Heart left ventricle (tissue), 16 donors: ENCODE results near the gene PPFIA3. TPM values are rescaled to one million over a fixed set of nuclear protein-coding genes. Genes with fewer than 3 reads are reported as not detected.
"Not testable (repeated sequence)": the region's sequence is repeated elsewhere in the genome, so short reads cannot be mapped to it uniquely, and the experiment has no call there.

Experiments
- ATAC-seq, 4 donors: fragments of 200-7000 bp; cut with Tn5 transposase; one replicate each; pipeline ENCODE4 v1.9.1; 2020 to 2022; ENCODE audit warnings: moderate library complexity in 4 of 4, mild to moderate bottlenecking in 3 of 4, moderate number of reproducible peaks in 1 of 4
- DNase-seq, 5 donors: peaks; one replicate each; pipeline ENCODE4 v3.0.0-alpha.2; 2020
- H3K27ac ChIP-seq, 12 donors: fragments of 200-600 bp; sonication (generic) in 4 of 12; one replicate each; pipeline versions ENCODE4 v1.5.0 to v1.8.0; 2016 to 2022; ENCODE audit warnings: mild to moderate bottlenecking in 2 of 12
- H3K27me3 ChIP-seq, 9 donors: fragments of 200-600 bp; sonication (generic) in 2 of 9; one replicate each; pipeline versions ENCODE4 v1.5.1 to v1.8.0; 2016 to 2022; ENCODE audit warnings: mild to moderate bottlenecking in 3 of 9
- H3K36me3 ChIP-seq, 9 donors: fragments of 200-600 bp; sonication (generic) in 2 of 9; one replicate each; pipeline versions ENCODE4 v1.5.0 to v1.8.0; 2018 to 2022; ENCODE audit warnings: mild to moderate bottlenecking in 2 of 9
- H3K4me1 ChIP-seq, 12 donors: fragments of 200-600 bp; sonication (generic) in 4 of 12; one replicate each; pipeline versions ENCODE4 v1.5.0 to v1.8.0; 2016 to 2022; ENCODE audit warnings: mild to moderate bottlenecking in 3 of 12
- H3K4me3 ChIP-seq, 12 donors: fragments of 200-600 bp; sonication (generic) in 4 of 12; one replicate each; pipeline versions ENCODE4 v1.5.0 to v1.8.0; 2017 to 2022; ENCODE audit warnings: mild to moderate bottlenecking in 9 of 12, moderate library complexity in 4 of 12
- H3K9me3 ChIP-seq, 12 donors: fragments of 200-600 bp; sonication (generic) in 4 of 12; one replicate each; pipeline versions ENCODE4 v1.5.0 to v1.8.0; 2016 to 2022; ENCODE audit warnings: mild to moderate bottlenecking in 1 of 12
- POLR2A ChIP-seq, 2 donors: fragments of 450-650 bp; IDR thresholded peaks; one replicate each; pipeline ENCODE4 v1.6.1; 2017; ENCODE audit warnings: antibody characterized with exemption in 2 of 2, mild to moderate bottlenecking in 2 of 2, moderate library complexity in 2 of 2
- WGBS, 4 donors: extraction: QIAGEN DNeasy Blood & Tissue Kit in 2 of 4; methylation state at CpG; one replicate each; pipeline versions ENCODE4 v1.1.5 to v1.1.7; 2013 to 2018; 5-methylcytosine and 5-hydroxymethylcytosine counted together
- intact Hi-C, 10 donors: fragments of 100-400 bp; cut with DNase I; formaldehyde crosslinking; loops; one replicate each; pipeline versions ENCODE4 v1.11.1 to v1.14.2; 2022
- polyA plus RNA-seq, 2 donors: library from polyadenylated mRNA; stranded (reverse); fragments of 200-250 nt; gene quantifications; one replicate each; pipeline ENCODE4 v1.2.3, GENCODE V29; 2013
- total RNA-seq, 9 donors: library from RNA; depleted of rRNA in 2 of 9; stranded (reverse); fragments of >200 nt in 2 of 9; fragmentation: NEBNext Ultra II Directional in 3 of 9; extraction: Animal tissue kit (Norgen Biotek cat#: 25700) in 3 of 9; gene quantifications; one replicate each; pipeline versions ENCODE4 v1.1.0 to v1.2.4, GENCODE V29; 2016 to 2023
- TF ChIP-seq, protein P1 (sequence below), 12 donors: fragments of 200-600 bp; sonication (generic) in 4 of 12; IDR thresholded peaks; one replicate each; pipeline versions ENCODE4 v1.5.0 to v1.8.0; 2018 to 2022; ENCODE audit warnings: antibody characterized with exemption in 12 of 12, mild to moderate bottlenecking in 5 of 12
- donor health status: ischemic (EF 13 %, LVEDD 7.1; RV severe dilation, severe dysfunction).
- donor health status: healthy with polysubstance abuse.
- donor health status: DM: no; HTN: yes; CAD: no.
- donor health status: DM: no; HTN: no; CAD: no.
- donor health status: ischemic (EF 25% LVEDD 6.9; RV normal size, moderate dysfunction).
- donor health status: ischemic (EF 25% LVEDD 5.7; RV mildly dilated, moderate dysfunction).
- donor health status: healthy.
- donor health status: DM: yes; HTN: yes; CAD: no.
- donor health status: ischemic (EF 35%, LVEDD 5.7; RV mildly dilated, moderate dysfunction).
- donor health status: nonischemic (EF 11% LVEDD 7.7; RV severe dilation, severe dysfunction).
- donor health status: DM: yes; HTN: yes; CAD: no.
- donor health status: PGD.
- donor health status: ischemic (EF 29% LVEDD 5.4; RV normal size, mild dysfunction).
- donor health status: nonischemic (EF 23%, LVEDD 6.1; RV moderate dilation, normal function).

PPFIA3 gene
- total and polyA plus RNA-seq, 11 donors = 2.7 to 12.8 (median 5.1) TPM

DNA sequence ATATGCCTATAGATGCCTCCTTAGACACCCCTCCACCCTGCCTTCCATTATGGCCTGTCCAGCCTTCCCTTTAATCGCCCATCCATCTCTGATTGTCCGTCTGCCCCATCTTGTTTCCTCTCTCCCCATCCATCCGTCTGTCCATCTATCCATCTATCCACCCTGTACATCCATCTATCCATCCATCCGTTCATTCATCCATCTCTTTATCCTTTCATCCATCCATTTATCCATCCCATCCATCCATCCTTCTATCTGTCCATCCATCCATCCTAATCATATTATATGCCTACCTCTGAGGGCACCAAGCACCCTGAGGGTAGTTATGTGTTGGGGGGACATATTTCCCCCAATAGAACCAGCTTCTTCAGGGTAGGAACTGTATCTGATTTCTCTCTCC, 61.3 kb downstream of the PPFIA3 start:
- H3K27ac ChIP-seq = no peak overlapping the region
- H3K36me3 ChIP-seq = peaks cover 0 to 85% (median 51%) of the 10 kb centered on the region in 9 donors
- H3K4me1 ChIP-seq = no peaks in the 10 kb centered on the region
- WGBS, 4 donors = 92 to 96% (median 94%) methylated on average over 4 of the region's 4 CpGs
- H3K4me3 ChIP-seq = no peak overlapping the region
- DNase-seq (no peak), ATAC-seq (no peak)
- TF ChIP-seq, protein P1, sequence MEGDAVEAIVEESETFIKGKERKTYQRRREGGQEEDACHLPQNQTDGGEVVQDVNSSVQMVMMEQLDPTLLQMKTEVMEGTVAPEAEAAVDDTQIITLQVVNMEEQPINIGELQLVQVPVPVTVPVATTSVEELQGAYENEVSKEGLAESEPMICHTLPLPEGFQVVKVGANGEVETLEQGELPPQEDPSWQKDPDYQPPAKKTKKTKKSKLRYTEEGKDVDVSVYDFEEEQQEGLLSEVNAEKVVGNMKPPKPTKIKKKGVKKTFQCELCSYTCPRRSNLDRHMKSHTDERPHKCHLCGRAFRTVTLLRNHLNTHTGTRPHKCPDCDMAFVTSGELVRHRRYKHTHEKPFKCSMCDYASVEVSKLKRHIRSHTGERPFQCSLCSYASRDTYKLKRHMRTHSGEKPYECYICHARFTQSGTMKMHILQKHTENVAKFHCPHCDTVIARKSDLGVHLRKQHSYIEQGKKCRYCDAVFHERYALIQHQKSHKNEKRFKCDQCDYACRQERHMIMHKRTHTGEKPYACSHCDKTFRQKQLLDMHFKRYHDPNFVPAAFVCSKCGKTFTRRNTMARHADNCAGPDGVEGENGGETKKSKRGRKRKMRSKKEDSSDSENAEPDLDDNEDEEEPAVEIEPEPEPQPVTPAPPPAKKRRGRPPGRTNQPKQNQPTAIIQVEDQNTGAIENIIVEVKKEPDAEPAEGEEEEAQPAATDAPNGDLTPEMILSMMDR (IDR thresholded peaks at IDR 0.05) = no peak
- TF ChIP-seq POLR2A (IDR thresholded peaks at IDR 0.05) = no peak
- H3K9me3 ChIP-seq = peaks cover 0 to 9% (median 0%) of the 10 kb centered on the region in 12 donors
- intact Hi-C loops = no loop called here
- H3K27me3 ChIP-seq = no peaks in the 10 kb centered on the region

GRCh38 chr19:49182010-49182847, 62.9 kb downstream of the PPFIA3 start:
- intact Hi-C loops, DNase-seq, ATAC-seq, H3K27me3 ChIP-seq, H3K9me3 ChIP-seq, H3K4me3 ChIP-seq, H3K27ac ChIP-seq, H3K4me1 ChIP-seq: not testable (repeated sequence)
- peaks cover 0 to 88% (median 64%) of the 10 kb centered on the region in 9 donors for H3K36me3 ChIP-seq
- WGBS, 4 donors = 79 to 88% (median 83%) methylated on average over 20 of the region's 20 CpGs

GRCh38 chr19:49182848-49183375, 63.6 kb downstream of the PPFIA3 start:
- ATAC-seq (peak in 3 of 4 donors; percentile 19 to 49 (median 44)), DNase-seq (no peak)
- H3K9me3 ChIP-seq = peaks cover 0 to 9% (median 0%) of the 10 kb centered on the region in 12 donors
- no peak for TF ChIP-seq POLR2A (IDR thresholded peaks at IDR 0.05)
- TF ChIP-seq, protein P1 (IDR thresholded peaks at IDR 0.05) = no peak
- peaks cover 0 to 88% (median 60%) of the 10 kb centered on the region in 9 donors for H3K36me3 ChIP-seq
- 74 to 83% (median 79%) methylated on average over 20 to 26 of the region's 26 CpGs for WGBS, 4 donors
- no peak overlapping the region for H3K27ac ChIP-seq
- H3K27me3 ChIP-seq = no peaks in the 10 kb centered on the region
- intact Hi-C loops = no loop called here
- no peaks in the 10 kb centered on the region for H3K4me1 ChIP-seq
- H3K4me3 ChIP-seq = no peak overlapping the region

GRCh38 chr19:49186108-49186507, 66.8 kb downstream of the PPFIA3 start:
- DNase-seq (no peak), ATAC-seq (no peak)
- Histone ChIP-seq H3K27ac (no peak overlapping the region), H3K4me1 (peaks cover 0 to 16% (median 5%) of the 10 kb centered on the region in 12 donors), H3K36me3 (peaks cover 0 to 95% (median 79%) of the 10 kb centered on the region in 9 donors), H3K27me3 (no peaks in the 10 kb centered on the region), H3K9me3 (peaks cover 0 to 9% (median 0%) of the 10 kb centered on the region in 12 donors), H3K4me3 (no peak overlapping the region)
- intact Hi-C loops = no loop called here
- TF ChIP-seq POLR2A (IDR thresholded peaks at IDR 0.05) = no peak
- TF ChIP-seq, protein P1 (IDR thresholded peaks at IDR 0.05) = no peak
- WGBS, 4 donors = 79 to 92% (median 89%) methylated on average over 5 of the region's 5 CpGs
